DOHH2 (cell line): ENCODE results near the gene FAM107B.

Experiments used
- H3F3A ChIP-seq: fragments of 200-600 bp; sonication (generic), shearing (Covaris generic); 2 replicates; pipeline ENCODE4 v1.6.0; 2016; ENCODE audit warnings: antibody characterized with exemption, mild to moderate bottlenecking; ENCODE audit not compliant: control insufficient read depth, insufficient read depth
- H3K27ac ChIP-seq: fragments of 200-600 bp; sonication (generic); 2 replicates; pipeline ENCODE4 v1.5.1; 2014; ENCODE audit warnings: low read depth, mild to moderate bottlenecking, low read length, moderate library complexity
- H3K27me3 ChIP-seq: fragments of 200-600 bp; sonication (generic); 2 replicates; pipeline ENCODE4 v1.6.1; 2014; ENCODE audit warnings: mild to moderate bottlenecking, low read length, mixed read lengths; ENCODE audit not compliant: control insufficient read depth
- H3K36me3 ChIP-seq: fragments of 200-600 bp; sonication (generic); 2 replicates; pipeline ENCODE4 v1.6.1; 2014; ENCODE audit warnings: mild to moderate bottlenecking, low read length, moderate library complexity, mixed read lengths; ENCODE audit not compliant: control insufficient read depth
- H3K4me1 ChIP-seq: fragments of 200-600 bp; sonication (generic); 2 replicates; pipeline ENCODE4 v1.6.1; 2014; ENCODE audit warnings: mild to moderate bottlenecking, low read length, mixed read lengths; ENCODE audit not compliant: control insufficient read depth
- H3K4me2 ChIP-seq: fragments of 200-600 bp; sonication (generic); 2 replicates; pipeline ENCODE4 v1.6.0; 2014; ENCODE audit warnings: mild to moderate bottlenecking, low read length, moderate library complexity
- H3K4me3 ChIP-seq: fragments of 200-600 bp; sonication (generic); 2 replicates; pipeline ENCODE4 v1.5.1; 2014; ENCODE audit warnings: mild to moderate bottlenecking, low read length, mixed read lengths
- H3K79me2 ChIP-seq: fragments of 200-600 bp; sonication (generic); 2 replicates; pipeline ENCODE4 v1.6.1; 2014; ENCODE audit warnings: mild to moderate bottlenecking, low read length, mixed read lengths; ENCODE audit not compliant: control insufficient read depth
- H3K9me2 ChIP-seq: fragments of 200-600 bp; sonication (generic); replicated peaks from 2 replicates; pipeline ENCODE4 v1.6.1; 2014; ENCODE audit warnings: mild to moderate bottlenecking, low read length, mixed read lengths; ENCODE audit not compliant: control insufficient read depth
- H3K9me3 ChIP-seq: fragments of 200-600 bp; sonication (generic); 2 replicates; pipeline ENCODE4 v1.6.1; 2014; ENCODE audit warnings: antibody characterized with exemption, low read length, mixed read lengths; ENCODE audit not compliant: control insufficient read depth, insufficient read depth
- H4K20me1 ChIP-seq: fragments of 200-600 bp; sonication (generic); 2 replicates; pipeline ENCODE4 v1.6.0; 2014; ENCODE audit warnings: low read depth, mild to moderate bottlenecking, antibody characterized with exemption, low read length, moderate library complexity; ENCODE audit not compliant: control insufficient read depth, insufficient read depth
- CTCF ChIP-seq: fragments of 200-600 bp; sonication (generic); IDR thresholded peaks from one replicate; pipeline ENCODE4 v1.5.1; 2014; ENCODE audit warnings: antibody characterized with exemption, mild to moderate bottlenecking, low read depth, low read length; ENCODE audit not compliant: poor library complexity, severe bottlenecking
- EZH2phosphoT487 ChIP-seq: fragments of 200-600 bp; sonication (generic); IDR thresholded peaks from 2 replicates; pipeline ENCODE4 v1.6.1; 2017; ENCODE audit warnings: borderline replicate concordance, mild to moderate bottlenecking, antibody characterized with exemption, low read length, moderate library complexity, mixed read lengths

The FAM107B gene

GRCh38 chr10:14696821-14697220 lies 77.9 kb downstream of the FAM107B start:
- H3K9me2 ChIP-seq, result no peaks in the 10 kb centered on the region
- H3K9me3 ChIP-seq, result no peaks in the 10 kb centered on the region
- no peaks in the 10 kb centered on the region for H3K36me3 ChIP-seq
- no peaks in the 10 kb centered on the region for H3F3A ChIP-seq
- no peaks in the 10 kb centered on the region for H3K4me1 ChIP-seq
- H3K4me2 ChIP-seq, result no peak overlapping the region
- H3K4me3 ChIP-seq, result no peak overlapping the region
- no peaks in the 10 kb centered on the region for H3K27me3 ChIP-seq
- TF ChIP-seq CTCF (no peak), EZH2phosphoT487 (no peak)
- no peak overlapping the region for H3K27ac ChIP-seq
- H3K79me2 ChIP-seq, result no peaks in the 10 kb centered on the region
- no peaks in the 10 kb centered on the region for H4K20me1 ChIP-seq

GRCh38 chr10:14695847-14696480 lies 78.7 kb downstream of the FAM107B start:
- H3K79me2 ChIP-seq, result no peaks in the 10 kb centered on the region
- H3K4me2 ChIP-seq, result no peak overlapping the region
- H3K4me3 ChIP-seq, result no peak overlapping the region
- H3K9me3 ChIP-seq, result no peaks in the 10 kb centered on the region
- H3K27me3 ChIP-seq, result no peaks in the 10 kb centered on the region
- H3F3A ChIP-seq, result no peaks in the 10 kb centered on the region
- no peak overlapping the region for H3K27ac ChIP-seq
- no peaks in the 10 kb centered on the region for H3K9me2 ChIP-seq
- TF ChIP-seq EZH2phosphoT487 (no peak), CTCF (no peak)
- no peaks in the 10 kb centered on the region for H3K4me1 ChIP-seq
- no peaks in the 10 kb centered on the region for H4K20me1 ChIP-seq
- no peaks in the 10 kb centered on the region for H3K36me3 ChIP-seq

DNA sequence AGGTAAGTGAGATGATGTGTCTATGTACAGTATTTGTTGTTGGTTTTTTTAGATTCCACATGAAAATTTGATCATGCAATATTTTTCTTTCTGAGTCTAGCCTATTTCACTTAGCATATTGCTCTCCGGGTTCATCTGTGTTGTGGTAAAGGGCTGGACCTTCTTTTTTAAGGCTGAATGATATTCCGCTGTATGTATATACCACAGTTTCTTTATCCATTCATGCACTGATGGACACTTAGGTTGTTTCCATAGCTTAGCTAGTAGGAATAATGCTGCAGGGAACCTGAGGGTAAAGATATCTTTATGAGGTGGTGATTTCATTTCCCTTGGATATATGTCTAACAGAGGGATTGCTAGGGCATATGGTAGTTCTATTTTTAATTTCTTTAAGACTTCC lies 80.8 kb downstream of the FAM107B start:
- no peaks in the 10 kb centered on the region; the same call in 1 of the 2 replicates for H3K4me1 ChIP-seq
- H3K4me2 ChIP-seq, result no peak overlapping the region
- no peaks in the 10 kb centered on the region for H3K9me3 ChIP-seq
- H3F3A ChIP-seq, result no peaks in the 10 kb centered on the region
- H3K4me3 ChIP-seq, result no peak overlapping the region
- H3K9me2 ChIP-seq, result no peaks in the 10 kb centered on the region
- no peaks in the 10 kb centered on the region for H3K27me3 ChIP-seq
- H4K20me1 ChIP-seq, result no peaks in the 10 kb centered on the region
- H3K36me3 ChIP-seq, result no peaks in the 10 kb centered on the region
- TF ChIP-seq CTCF (no peak), EZH2phosphoT487 (no peak)
- H3K79me2 ChIP-seq, result no peaks in the 10 kb centered on the region
- no peak overlapping the region for H3K27ac ChIP-seq
